ENCODE data around the gene C17orf50. TPM values are rescaled to one million over a fixed set of nuclear protein-coding genes. Genes with fewer than 3 reads are reported as not detected.

The C17orf50 gene
- polyA plus RNA-seq: not detected in 2 replicates

DNA sequence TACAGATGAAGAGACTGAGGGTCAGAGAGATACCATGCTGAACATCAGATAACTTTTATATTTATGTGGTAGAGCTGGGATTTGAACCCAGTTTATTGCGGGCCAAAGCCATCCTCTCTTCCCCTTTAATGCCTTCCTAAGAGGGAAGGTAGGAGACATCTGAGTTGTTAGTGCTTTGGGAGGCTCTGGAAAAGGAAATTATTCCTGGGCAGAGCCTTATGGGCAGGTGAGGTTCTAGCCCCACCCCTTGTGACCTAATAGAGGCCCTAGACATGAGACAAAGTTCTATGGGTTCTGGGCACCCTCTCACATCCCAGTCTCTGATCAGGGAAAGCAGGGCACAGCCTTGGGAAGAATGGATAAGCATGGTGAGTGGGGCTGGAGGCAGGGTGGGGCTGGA lies at the start of gene C17orf50:
C17orf50 (plus strand) TSS at position 301 of the 400 bp plus-strand sequence; CDS start at position 356, 55 bp downstream.

DNA sequence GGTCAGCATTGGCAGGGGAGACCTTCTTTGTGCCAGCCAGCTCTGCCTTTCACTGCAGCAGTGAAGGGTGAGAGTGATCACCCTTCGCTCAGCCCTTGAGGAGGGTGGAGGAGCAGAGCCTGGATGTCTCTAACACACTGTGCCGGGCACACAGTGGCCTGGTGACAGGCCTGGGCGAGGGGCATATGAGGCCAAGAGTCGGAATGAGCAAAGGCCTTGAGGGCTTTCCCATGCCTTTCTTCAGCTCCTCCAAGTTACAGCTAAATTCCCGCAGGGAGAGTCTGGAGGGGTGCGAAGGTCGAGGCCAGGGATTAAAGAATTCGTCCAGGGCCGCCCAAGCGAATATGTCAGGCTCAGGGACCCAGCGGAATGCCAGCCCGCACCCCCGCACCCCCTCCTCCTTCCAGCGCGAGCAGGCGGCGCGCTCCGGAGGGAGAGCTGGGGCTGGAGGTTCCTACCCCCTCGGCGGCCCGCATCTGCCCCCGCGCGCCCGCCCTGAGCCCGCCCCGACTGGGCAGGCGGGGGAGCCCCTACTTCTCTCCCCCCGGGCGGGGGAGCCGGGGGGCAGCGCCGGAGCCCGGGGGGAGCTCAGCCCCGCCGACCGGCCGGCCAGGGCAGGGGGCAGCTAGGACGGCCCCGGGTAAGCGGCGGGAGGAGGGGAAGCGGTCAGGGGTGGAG lies 29.3 kb upstream of the C17orf50 start, which contains the start of gene RASL10B:
RASL10B (plus strand) TSS at position 401 of the 678 bp plus-strand sequence. CDS start 3,546 bp downstream, outside the sequence.

DNA sequence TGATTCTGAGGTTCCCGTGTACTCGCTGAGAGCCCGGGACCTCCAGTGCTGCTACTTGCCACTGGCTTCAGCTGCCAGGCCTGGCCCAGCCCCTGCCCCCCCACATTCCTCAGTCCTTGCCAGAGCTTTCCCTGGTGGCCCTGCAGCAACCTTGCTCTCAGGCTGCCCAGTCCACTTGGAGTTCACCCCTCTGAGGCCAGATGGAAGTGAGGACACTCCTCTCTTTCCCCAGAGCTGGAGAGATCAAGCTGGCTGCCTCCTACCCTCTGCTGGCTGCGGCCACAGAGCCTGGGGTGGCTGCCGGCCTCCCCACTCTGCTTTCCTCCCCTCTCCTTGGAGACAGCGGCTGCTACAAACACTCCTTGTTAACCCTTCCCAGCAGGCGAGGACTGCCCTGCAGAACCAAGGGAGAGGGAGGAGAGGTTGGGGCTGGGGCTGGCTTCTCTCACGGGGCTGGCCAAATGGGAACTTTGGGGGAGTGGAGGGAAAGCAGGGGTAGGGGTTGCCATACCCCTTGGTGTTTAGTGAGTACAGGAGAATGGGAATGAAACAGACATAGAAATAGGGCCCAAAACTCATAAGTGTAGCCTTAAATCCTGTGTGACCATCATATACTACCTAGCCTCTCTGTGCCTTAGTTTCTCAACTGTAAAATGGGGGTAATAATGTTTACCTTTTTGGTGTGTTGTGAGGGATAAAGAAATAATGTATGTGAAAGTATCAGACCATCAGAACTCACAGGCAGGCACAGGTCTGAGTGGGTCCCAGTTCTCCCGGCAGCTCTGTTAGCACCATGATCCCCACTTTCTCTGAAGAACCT lies 7.5 kb upstream of the C17orf50 start, which contains the start of gene GAS2L2:
GAS2L2 (minus strand) TSS at position 295 of the 820 bp plus-strand sequence. CDS start 389 bp downstream, outside the sequence.

DNA sequence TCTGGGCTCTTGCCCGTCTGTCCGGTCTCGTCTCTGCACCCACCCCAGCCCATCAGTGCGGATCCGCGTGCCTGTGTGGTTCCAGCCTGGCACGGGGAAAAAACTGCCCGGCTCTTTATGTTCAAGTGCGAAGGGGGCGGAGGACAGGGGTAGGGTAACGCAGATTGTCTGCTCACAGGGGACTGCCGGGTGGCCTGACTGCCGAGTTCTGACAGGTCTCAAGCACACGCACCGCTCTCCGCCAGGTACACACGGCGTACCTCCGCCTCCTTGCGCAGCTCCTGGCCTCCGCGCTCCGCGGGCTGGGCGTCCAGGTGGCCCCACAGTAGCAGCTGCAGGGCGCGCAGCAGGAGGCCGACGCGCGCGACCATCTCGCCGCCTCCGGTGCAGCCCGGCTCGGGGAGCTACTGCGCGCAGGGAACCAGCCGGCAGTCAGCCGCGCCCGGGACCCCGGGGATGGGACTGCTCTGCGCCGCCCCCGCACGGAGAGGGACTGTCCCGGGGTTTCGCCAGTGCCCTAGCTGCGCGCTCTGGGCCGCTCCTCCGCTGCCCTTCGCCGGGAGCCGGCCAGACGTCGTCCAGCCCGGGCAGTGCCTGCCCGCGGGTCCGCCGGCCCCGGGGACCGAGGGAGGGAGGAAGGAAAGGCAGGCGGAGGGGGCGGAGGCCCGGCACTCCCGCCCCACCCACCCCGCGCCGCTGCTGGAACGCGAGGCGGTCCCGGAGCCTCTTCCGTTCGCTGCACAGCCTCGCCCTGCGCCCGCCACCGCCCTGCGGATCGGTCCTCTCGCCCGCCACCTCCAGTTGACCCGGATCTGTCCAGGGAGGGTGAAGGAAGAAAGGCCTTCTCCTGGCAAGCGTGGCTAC lies 34.6 kb downstream of the C17orf50 start, which contains the start of gene MMP28:
MMP28 (minus strand) TSS at position 635 of the 864 bp plus-strand sequence; CDS start at position 371, 264 bp downstream.

DNA sequence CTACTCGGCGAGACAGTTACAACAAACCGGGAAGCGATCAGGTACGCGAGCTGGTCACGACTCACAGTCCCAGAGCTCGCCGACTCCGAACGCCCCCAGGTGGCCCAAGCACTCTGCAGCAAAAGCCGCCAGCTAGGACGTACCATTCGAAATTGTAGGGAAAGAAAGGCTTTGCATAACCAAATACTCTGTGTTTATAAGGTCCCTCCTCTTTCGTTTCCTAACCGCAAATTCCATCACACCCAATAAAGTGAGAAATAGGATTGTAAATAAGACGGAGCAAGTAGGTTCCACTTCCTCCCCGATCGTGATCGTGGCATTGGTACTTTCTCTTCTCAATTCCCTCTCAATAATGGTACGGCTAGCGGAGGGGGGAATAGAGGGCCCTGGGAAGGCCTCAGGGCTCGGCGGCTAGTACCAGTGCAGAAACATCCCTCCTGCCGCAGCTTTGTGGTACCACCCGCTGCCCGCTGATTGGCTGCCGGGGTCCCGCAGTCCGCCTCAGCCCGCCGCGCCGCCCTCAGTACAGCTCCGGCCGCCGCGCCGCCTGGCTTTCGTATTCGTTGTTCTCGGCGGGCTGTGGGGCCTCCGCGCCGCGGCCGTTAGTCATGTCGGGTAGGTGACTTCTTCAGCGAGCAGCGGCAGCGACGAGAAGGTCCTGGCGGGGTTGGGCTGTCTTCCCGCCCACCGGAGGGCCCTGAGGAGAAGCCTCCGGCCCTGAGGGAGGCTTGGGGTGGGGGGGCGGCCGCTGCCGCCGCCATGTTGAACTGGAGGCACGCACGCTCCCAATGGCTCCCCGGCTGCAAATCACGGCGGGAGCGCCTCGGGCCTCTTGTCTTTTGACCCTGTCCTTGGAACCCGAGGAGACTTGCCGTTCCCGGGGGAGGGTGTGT lies 48.5 kb downstream of the C17orf50 start, which contains the start of gene TAF15:
TAF15 (plus strand) TSS at position 523 of the 893 bp plus-strand sequence; CDS start at position 609, 86 bp downstream.

Other genes starting within 250 kb of the C17orf50 start
- not detected in 2 replicates for gene SLFN12L, start 223.2 kb upstream of the C17orf50 start, polyA plus RNA-seq
- not detected in 2 replicates for gene SLFN14, start 200.1 kb upstream of the C17orf50 start, polyA plus RNA-seq
- 9.9 and 11.2 TPM in 2 replicates for gene PEX12, start 182.3 kb upstream of the C17orf50 start, polyA plus RNA-seq
- gene AP2B1, start 173.6 kb upstream of the C17orf50 start, polyA plus RNA-seq: 269 and 348 TPM in 2 replicates
- gene RASL10B, start 29.2 kb upstream of the C17orf50 start, polyA plus RNA-seq: 0.66 and 1.7 TPM in 2 replicates
- not detected in 2 replicates for gene GAS2L2, start 7.6 kb upstream of the C17orf50 start, polyA plus RNA-seq
- 0.66 and 2.0 TPM in 2 replicates for gene MMP28, start 34.8 kb downstream of the C17orf50 start, polyA plus RNA-seq
- 11.4 and 35.2 TPM in 2 replicates for gene TAF15, start 48.6 kb downstream of the C17orf50 start, polyA plus RNA-seq
- gene HEATR9, start 108.0 kb downstream of the C17orf50 start, polyA plus RNA-seq: not detected in 2 replicates
- not detected in 2 replicates for gene CCL5, start 119.5 kb downstream of the C17orf50 start, polyA plus RNA-seq
- gene RDM1, start 169.9 kb downstream of the C17orf50 start, polyA plus RNA-seq: 3.4 TPM in 1 of 2 replicates, not detected in the other
- not detected in 2 replicates for gene LYZL6, start 182.8 kb downstream of the C17orf50 start, polyA plus RNA-seq
- gene CCL16, start 220.6 kb downstream of the C17orf50 start, polyA plus RNA-seq: not detected in 2 replicates
- not detected in 2 replicates for gene CCL14, start 225.8 kb downstream of the C17orf50 start, polyA plus RNA-seq
- gene CCL15, start 240.7 kb downstream of the C17orf50 start, polyA plus RNA-seq: not detected in 2 replicates

Data from Purkinje cell (primary cell).